Measurements from ENCODE around the gene CFAP251. TPM values are rescaled to one million over a fixed set of nuclear protein-coding genes. Genes with fewer than 3 reads are reported as not detected.
"Not testable (repeated sequence)": the region's sequence is repeated elsewhere in the genome, so short reads cannot be mapped to it uniquely, and the experiment has no call there.

Gene CFAP251
- total RNA-seq, 1 experiment from 2014 or later, result 0.24 TPM

GRCh38 chr12:121926874-121927706 lies 8.7 kb downstream of the CFAP251 start:
- no peaks in the 10 kb centered on the region for H3K36me3 ChIP-seq (replicated peaks; ENCODE audit: control insufficient read depth, insufficient read depth, low read length)
- no peak for DNase-seq

DNA sequence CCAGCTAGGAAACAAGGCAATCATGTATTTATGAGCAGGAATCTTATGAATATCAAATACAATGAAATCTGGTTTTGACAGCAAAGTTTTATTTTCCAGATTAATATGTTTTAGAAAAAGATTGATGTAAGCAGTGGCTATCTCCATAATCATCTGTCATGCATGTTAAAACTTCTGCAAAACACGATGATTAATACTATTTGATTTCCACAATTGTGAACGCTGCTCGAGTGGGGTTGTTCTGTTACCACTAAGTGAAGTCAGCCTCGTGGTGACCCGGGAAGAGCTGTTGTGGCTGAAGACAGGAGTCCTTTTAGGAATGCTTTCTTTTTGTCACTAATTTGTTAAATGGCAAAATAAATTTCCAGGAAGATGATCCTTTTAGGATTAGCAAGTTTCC lies 9.4 kb downstream of the CFAP251 start:
- H3K36me3 ChIP-seq (replicated peaks; ENCODE audit: control insufficient read depth, insufficient read depth, low read length), result no peaks in the 10 kb centered on the region

More at GRCh38 chr12:121926874-121927706, 8.7 kb downstream of the CFAP251 start:
- Histone ChIP-seq H3K27me3 (ENCODE audit: control insufficient read depth, insufficient read depth, low read length) (no peaks in the 10 kb centered on the region), H3K4me3 (ENCODE audit: insufficient read depth, low read depth, low read length) (no peak overlapping the region)

GRCh38 chr12:121929545-121929944 lies 11.2 kb downstream of the CFAP251 start:
- H3K4me3 ChIP-seq (ENCODE audit: insufficient read depth, low read depth, low read length); H3K36me3 ChIP-seq (replicated peaks; ENCODE audit: control insufficient read depth, insufficient read depth, low read length); H3K27me3 ChIP-seq (ENCODE audit: control insufficient read depth, insufficient read depth, low read length); DNase-seq: not testable (repeated sequence)

More for the DNA sequence above, 9.4 kb downstream of the CFAP251 start:
- Histone ChIP-seq H3K4me3 (ENCODE audit: insufficient read depth, low read depth, low read length) (no peak overlapping the region), H3K27me3 (ENCODE audit: control insufficient read depth, insufficient read depth, low read length) (no peaks in the 10 kb centered on the region)
- no peak for DNase-seq

DNA sequence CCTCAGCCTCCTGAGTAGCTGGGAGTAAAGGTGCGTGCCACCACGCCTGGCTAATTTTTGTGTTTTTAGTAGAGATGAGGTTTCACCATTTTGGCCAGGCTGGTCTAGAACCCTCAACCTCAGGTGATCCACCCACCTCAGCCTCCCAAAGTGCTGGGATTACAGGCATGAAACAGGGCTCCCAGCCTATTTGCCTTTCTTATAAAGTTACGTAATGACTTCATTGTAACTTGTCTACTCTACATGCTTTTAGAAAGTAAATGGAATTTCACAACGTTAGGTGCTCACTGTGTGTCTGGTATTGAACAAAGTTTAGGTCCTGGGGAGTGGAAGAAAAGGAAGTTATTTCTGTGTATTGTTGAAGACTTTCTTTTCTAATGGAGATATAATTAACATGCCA lies 12.5 kb downstream of the CFAP251 start:
- no peak for DNase-seq
- H3K27me3 ChIP-seq (ENCODE audit: control insufficient read depth, insufficient read depth, low read length), result no peaks in the 10 kb centered on the region
- no peaks in the 10 kb centered on the region for H3K36me3 ChIP-seq (replicated peaks; ENCODE audit: control insufficient read depth, insufficient read depth, low read length)
- no peak overlapping the region for H3K4me3 ChIP-seq (ENCODE audit: insufficient read depth, low read depth, low read length)

- DNase-seq, result no peak
- H3K4me3 ChIP-seq (ENCODE audit: insufficient read depth, low read depth, low read length), result no peak overlapping the region
- no peaks in the 10 kb centered on the region for H3K27me3 ChIP-seq (ENCODE audit: control insufficient read depth, insufficient read depth, low read length)
- no peaks in the 10 kb centered on the region for H3K36me3 ChIP-seq (replicated peaks; ENCODE audit: control insufficient read depth, insufficient read depth, low read length)
These were observed 13.8 kb downstream of the CFAP251 start for GRCh38 chr12:121932176-121932536.

GRCh38 chr12:121932914-121933521 lies 14.6 kb downstream of the CFAP251 start:
- Histone ChIP-seq H3K36me3 (replicated peaks; ENCODE audit: control insufficient read depth, insufficient read depth, low read length) (no peaks in the 10 kb centered on the region), H3K4me3 (ENCODE audit: insufficient read depth, low read depth, low read length) (no peak overlapping the region), H3K27me3 (ENCODE audit: control insufficient read depth, insufficient read depth, low read length) (no peaks in the 10 kb centered on the region)
- no peak for DNase-seq

DNA sequence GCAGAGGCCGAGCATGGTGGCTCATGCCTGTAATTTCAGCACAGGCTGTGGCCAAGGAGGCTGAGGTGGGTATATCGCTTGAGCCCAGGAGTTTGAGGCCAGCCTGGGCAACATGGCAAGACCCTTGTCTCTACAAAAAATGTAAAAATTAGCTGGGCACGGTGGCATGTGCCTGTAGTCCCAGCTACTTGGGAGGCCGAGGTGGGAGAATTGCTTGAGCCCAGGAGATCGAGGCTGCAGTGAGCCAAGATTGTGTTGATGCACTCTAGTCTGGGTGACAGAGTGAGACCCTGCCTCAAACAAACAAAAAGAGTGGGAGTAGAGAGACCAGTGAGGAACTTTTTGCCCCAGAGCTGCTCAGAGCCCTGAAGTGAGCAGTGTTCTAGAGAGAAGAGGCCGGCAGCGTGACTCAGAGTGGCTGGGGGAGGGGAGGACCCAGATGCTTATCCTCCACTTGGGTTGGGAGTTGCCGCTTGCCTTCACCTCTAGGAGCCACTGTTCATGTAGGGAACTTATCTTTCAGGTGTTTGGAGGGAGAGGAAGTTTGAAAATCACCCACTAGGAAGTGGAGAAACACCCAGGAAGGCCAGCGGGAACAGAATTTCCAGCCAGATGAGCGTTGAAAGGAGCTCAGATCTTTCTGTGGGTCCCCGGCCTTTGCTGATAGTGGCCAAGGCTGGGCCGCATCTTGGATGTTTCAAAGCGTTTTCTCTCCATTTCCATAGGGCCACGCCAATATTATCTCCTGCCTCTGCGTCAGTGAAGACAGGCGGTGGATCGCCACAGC lies 15.3 kb downstream of the CFAP251 start:
- peak; percentile 76 for DNase-seq

GRCh38 chr12:121934309-121934664 lies 15.9 kb downstream of the CFAP251 start:
- DNase-seq, result no peak
- H3K36me3 ChIP-seq (replicated peaks; ENCODE audit: control insufficient read depth, insufficient read depth, low read length), result no peaks in the 10 kb centered on the region
- H3K4me3 ChIP-seq (ENCODE audit: insufficient read depth, low read depth, low read length), result no peak overlapping the region
- no peaks in the 10 kb centered on the region for H3K27me3 ChIP-seq (ENCODE audit: control insufficient read depth, insufficient read depth, low read length)

More for the DNA sequence above, 15.3 kb downstream of the CFAP251 start:
- H3K4me3 ChIP-seq (ENCODE audit: insufficient read depth, low read depth, low read length), result no peak overlapping the region
- H3K36me3 ChIP-seq (replicated peaks; ENCODE audit: control insufficient read depth, insufficient read depth, low read length), result no peaks in the 10 kb centered on the region
- no peaks in the 10 kb centered on the region for H3K27me3 ChIP-seq (ENCODE audit: control insufficient read depth, insufficient read depth, low read length)

DNA sequence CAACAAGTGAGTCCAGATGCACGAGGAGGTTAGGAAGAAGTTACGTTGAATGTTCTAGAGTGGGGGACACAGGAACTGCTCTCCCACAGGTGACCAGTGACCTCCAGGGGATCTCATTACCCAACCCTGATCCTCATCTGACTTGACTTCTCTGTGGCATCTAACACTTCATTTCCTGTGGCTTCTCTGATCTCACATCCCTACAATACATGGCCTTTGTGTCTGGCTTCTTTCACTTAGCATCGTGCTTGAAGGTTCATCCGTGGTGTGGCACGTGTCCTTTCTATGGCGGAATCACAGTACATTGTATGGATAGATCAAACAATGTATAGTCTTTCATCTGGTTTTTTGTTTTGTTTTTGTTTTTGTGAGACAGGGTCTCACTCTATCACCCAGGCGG lies 19.3 kb downstream of the CFAP251 start:
- DNase-seq, result no peak
- H3K4me3 ChIP-seq (ENCODE audit: insufficient read depth, low read depth, low read length), result no peak overlapping the region
- no peaks in the 10 kb centered on the region for H3K36me3 ChIP-seq (replicated peaks; ENCODE audit: control insufficient read depth, insufficient read depth, low read length)
- H3K27me3 ChIP-seq (ENCODE audit: control insufficient read depth, insufficient read depth, low read length), result no peaks in the 10 kb centered on the region

DNA sequence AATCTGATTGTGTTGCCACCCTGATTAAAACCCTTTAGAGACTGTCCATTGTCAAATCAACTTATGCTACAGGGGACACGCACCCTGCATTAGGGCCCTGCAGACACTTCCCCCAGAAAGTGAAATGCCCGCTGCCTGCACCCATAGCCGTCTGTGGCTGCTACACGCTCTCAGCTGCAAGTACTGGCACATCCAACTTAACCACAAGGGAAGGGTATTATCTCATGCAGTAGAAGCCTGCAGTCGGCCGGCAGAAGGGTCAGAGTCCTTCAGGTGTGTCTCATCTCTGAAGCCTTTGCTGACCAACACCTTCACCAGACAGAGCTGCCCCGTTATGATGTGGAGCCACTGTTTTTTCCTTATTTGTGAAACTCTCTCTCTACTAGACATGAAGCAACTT lies 20.8 kb downstream of the CFAP251 start:
- Histone ChIP-seq H3K36me3 (replicated peaks; ENCODE audit: control insufficient read depth, insufficient read depth, low read length) (no peaks in the 10 kb centered on the region), H3K27me3 (ENCODE audit: control insufficient read depth, insufficient read depth, low read length) (no peaks in the 10 kb centered on the region), H3K4me3 (ENCODE audit: insufficient read depth, low read depth, low read length) (no peak overlapping the region)
- DNase-seq, result no peak

- no peak for DNase-seq
- Histone ChIP-seq H3K4me3 (ENCODE audit: insufficient read depth, low read depth, low read length) (no peak overlapping the region), H3K27me3 (ENCODE audit: control insufficient read depth, insufficient read depth, low read length) (no peaks in the 10 kb centered on the region), H3K36me3 (replicated peaks; ENCODE audit: control insufficient read depth, insufficient read depth, low read length) (no peaks in the 10 kb centered on the region)
These were observed 21.8 kb downstream of the CFAP251 start for GRCh38 chr12:121939992-121940766.

DNA sequence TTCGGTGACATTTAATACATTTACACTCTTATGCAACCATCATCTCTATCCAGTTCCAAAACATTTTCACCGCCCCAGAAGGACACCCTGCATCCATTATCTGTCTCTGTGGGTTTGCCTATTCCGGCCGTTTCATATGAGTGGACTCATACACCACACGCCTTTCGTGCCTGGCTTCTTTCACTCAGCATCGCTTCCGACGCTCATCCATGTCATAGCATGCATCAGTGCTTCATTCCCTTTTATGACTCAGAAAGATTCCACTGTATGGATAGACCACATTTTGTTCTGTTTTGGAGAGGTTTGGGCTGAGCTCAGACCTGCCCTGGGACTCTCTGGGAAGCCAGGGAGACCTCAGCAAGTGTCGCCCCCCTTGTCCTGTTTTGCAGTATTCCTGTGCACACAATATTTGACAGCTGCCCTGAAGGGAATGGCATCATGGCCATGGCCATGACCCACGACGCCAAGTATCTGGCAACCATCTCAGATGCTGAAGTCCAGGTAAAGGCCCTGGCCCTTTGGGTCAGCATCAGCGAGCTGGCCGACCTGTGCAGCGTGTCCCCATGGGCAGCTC lies 23.8 kb downstream of the CFAP251 start:
- Histone ChIP-seq H3K4me3 (ENCODE audit: insufficient read depth, low read depth, low read length) (no peak overlapping the region), H3K36me3 (replicated peaks; ENCODE audit: control insufficient read depth, insufficient read depth, low read length) (no peaks in the 10 kb centered on the region)
- no peak for DNase-seq

GRCh38 chr12:121943926-121944325 lies 25.5 kb downstream of the CFAP251 start:
- Histone ChIP-seq H3K4me3 (ENCODE audit: insufficient read depth, low read depth, low read length) (no peak overlapping the region), H3K27me3 (ENCODE audit: control insufficient read depth, insufficient read depth, low read length) (no peaks in the 10 kb centered on the region), H3K36me3 (replicated peaks; ENCODE audit: control insufficient read depth, insufficient read depth, low read length) (no peaks in the 10 kb centered on the region)
- DNase-seq, result no peak

More for the DNA sequence above, 23.8 kb downstream of the CFAP251 start:
- H3K27me3 ChIP-seq (ENCODE audit: control insufficient read depth, insufficient read depth, low read length), result no peaks in the 10 kb centered on the region

Measured in H7 (cell line).